B cell (primary cell): ENCODE measurements around the gene CIITA. TPM values are rescaled to one million over a fixed set of nuclear protein-coding genes. Genes with fewer than 3 reads are reported as not detected.
A peak's percentile ranks its signal among the peaks of the same experiment; 100 is the strongest.

ENCODE experiments used
- ATAC-seq: fragments of 200-7000 bp; cut with Tn5 transposase; one replicate; pipeline ENCODE4 v1.10.0; 2021; ENCODE audit warnings: low read depth, mild to moderate bottlenecking, moderate number of reproducible peaks, moderate library complexity
- CTCF ChIA-PET: fragments of 350-600 bp; sonication (Branson Sonifier 250); formaldehyde crosslinking; loops from one replicate; lab custom pipeline; 2021; ENCODE audit warnings: antibody characterized with exemption, inconsistent platforms; lab: Charles Lee
- POLR2A ChIA-PET: fragments of 350-600 bp; sonication (Branson Sonifier 250); formaldehyde crosslinking; loops from one replicate; lab custom pipeline; 2021; ENCODE audit warnings: antibody characterized with exemption; lab: Charles Lee
- DNase-seq: peaks from one replicate; pipeline ENCODE4 v3.0.0; 2013
- H2AFZ ChIP-seq: 2 replicates; pipeline ENCODE4 v1.6.1; 2012; ENCODE audit warnings: mild to moderate bottlenecking, low read depth, low read length; ENCODE audit not compliant: insufficient read depth, poor library complexity, severe bottlenecking
- H3K27ac ChIP-seq, 2 donors: 1 replicate in 1 of 2; 2 replicates in 1 of 2; pipeline ENCODE4 v1.5.1; 2012 to 2013; ENCODE audit warnings: low read length in 2 of 2, mild to moderate bottlenecking in 2 of 2, moderate library complexity in 1 of 2
- H3K27me3 ChIP-seq, 4 experiments: fragments of 200-600 bp in 1 of 4; sonication (generic) in 1 of 4; replicated peaks in 1 of 4; 1 replicate in 2 of 4; 2 replicates in 2 of 4; pipeline versions ENCODE4 v1.6.1 to v1.7.0; 2013 to 2016; ENCODE audit warnings: low read length in 3 of 4, mild to moderate bottlenecking in 2 of 4, mixed read lengths in 1 of 4, moderate library complexity in 1 of 4; ENCODE audit not compliant: insufficient read depth in 4 of 4, control insufficient read depth in 3 of 4; ENCODE audit errors: control extremely low read depth in 1 of 4
- H3K36me3 ChIP-seq, 2 experiments: replicated peaks in 1 of 2; 1 replicate in 1 of 2; 2 replicates in 1 of 2; pipeline versions ENCODE4 v1.6.1 to v1.7.1; 2013; ENCODE audit warnings: low read length in 1 of 2; ENCODE audit not compliant: insufficient read depth in 2 of 2, control insufficient read depth in 1 of 2; ENCODE audit errors: control extremely low read depth in 1 of 2, extremely low read depth in 1 of 2
- H3K4me1 ChIP-seq, 2 donors: fragments of 200-600 bp in 1 of 2; sonication (generic) in 1 of 2; 1 replicate in 1 of 2; 2 replicates in 1 of 2; pipeline versions ENCODE4 v1.5.1 to v1.6.1; 2013 to 2017; ENCODE audit warnings: low read length in 2 of 2; ENCODE audit not compliant: control insufficient read depth in 2 of 2, insufficient read depth in 2 of 2
- H3K4me2 ChIP-seq: replicated peaks from 2 replicates; pipeline ENCODE3; 2012; ENCODE audit warnings: mild to moderate bottlenecking, low read depth, low read length; ENCODE audit not compliant: poor library complexity, severe bottlenecking
- H3K4me3 ChIP-seq, 5 experiments: fragments of 200-600 bp in 1 of 5; sonication (generic) in 1 of 5; 1 replicate in 3 of 5; 2 replicates in 2 of 5; pipeline versions ENCODE4 v1.5.1 to v1.7.0; 2011 to 2016; ENCODE audit warnings: low read length in 4 of 5, mild to moderate bottlenecking in 4 of 5, low read depth in 2 of 5, control low read depth in 1 of 5, moderate library complexity in 1 of 5; ENCODE audit not compliant: insufficient read depth in 1 of 5; ENCODE audit errors: control extremely low read depth in 1 of 5, extremely low read depth in 1 of 5
- H3K79me2 ChIP-seq: fragments of 200-600 bp; sonication (generic); one replicate; pipeline ENCODE4 v1.6.0; 2016; ENCODE audit warnings: low read length; ENCODE audit not compliant: control insufficient read depth, insufficient read depth
- H3K9ac ChIP-seq: fragments of 200-600 bp; sonication (generic); 2 replicates; pipeline ENCODE4 v1.6.1; 2017; ENCODE audit warnings: mild to moderate bottlenecking, low read length, moderate library complexity
- H3K9me3 ChIP-seq, 3 donors: one replicate each; pipeline versions ENCODE4 v1.6.1 to v1.7.1; 2013; ENCODE audit warnings: low read length in 2 of 3; ENCODE audit not compliant: control insufficient read depth in 2 of 3, insufficient read depth in 1 of 3; ENCODE audit errors: control extremely low read depth in 1 of 3
- H4K20me1 ChIP-seq: 2 replicates; pipeline ENCODE4 v1.6.0; 2012; ENCODE audit warnings: mild to moderate bottlenecking, low read length; ENCODE audit not compliant: insufficient read depth, control insufficient read depth, poor library complexity, severe bottlenecking
- H3K27ac Mint-ChIP-seq: one replicate; pipeline ENCODE4 v1.8.0; 2021; ENCODE audit warnings: mixed read lengths
- H3K27me3 Mint-ChIP-seq: one replicate; pipeline ENCODE4 v1.8.0; 2021; ENCODE audit warnings: mixed read lengths
- H3K4me1 Mint-ChIP-seq: one replicate; pipeline ENCODE4 v1.8.0; 2021; ENCODE audit warnings: mixed read lengths
- H3K4me3 Mint-ChIP-seq: one replicate; pipeline ENCODE4 v1.8.0; 2021; ENCODE audit warnings: mixed read lengths
- H3K9me3 Mint-ChIP-seq: one replicate; pipeline ENCODE4 v1.8.0; 2022; ENCODE audit warnings: mixed read lengths; ENCODE audit not compliant: insufficient read depth
- CTCF ChIP-seq: fragments of 200-600 bp; IDR thresholded peaks from one replicate; pipeline ENCODE4 v1.8.0; 2022; ENCODE audit warnings: antibody characterized with exemption, mild to moderate bottlenecking
- EZH2 ChIP-seq: IDR thresholded peaks from 2 replicates; pipeline ENCODE4 v1.6.1; 2012; ENCODE audit warnings: borderline replicate concordance, low read depth, mild to moderate bottlenecking, moderate library complexity, low read length; ENCODE audit not compliant: insufficient read depth, poor library complexity, severe bottlenecking
- WGBS: methylation state at CpG from one replicate; pipeline ENCODE4 v1.1.5; 2013; ENCODE audit warnings: missing lambda C conversion rate; ENCODE audit not compliant: insufficient coverage; 5-methylcytosine and 5-hydroxymethylcytosine counted together
- intact Hi-C: fragments of 100-400 bp; cut with micrococcal nuclease; formaldehyde crosslinking; loops from one replicate; pipeline ENCODE4 v1.10.0; 2022
- polyA plus RNA-seq: library from polyadenylated mRNA; depleted of rRNA; stranded (reverse); fragments of >200 nt; gene quantifications from 2 replicates; pipeline ENCODE4 v1.2.3, GENCODE V29; 2012
- total RNA-seq, 2 donors: library from RNA; stranded (reverse); fragments of 120-200 nt in 1 of 2; gene quantifications; 1 replicate in 1 of 2; 2 replicates in 1 of 2; pipeline versions ENCODE4 v1.2.3 to v1.2.4, GENCODE V29; 2013 to 2022

Gene CIITA
- total and polyA plus RNA-seq, 2 donors (not counting 1 experiment from before 2014, with no cell fraction given): 632 to 719 TPM

DNA sequence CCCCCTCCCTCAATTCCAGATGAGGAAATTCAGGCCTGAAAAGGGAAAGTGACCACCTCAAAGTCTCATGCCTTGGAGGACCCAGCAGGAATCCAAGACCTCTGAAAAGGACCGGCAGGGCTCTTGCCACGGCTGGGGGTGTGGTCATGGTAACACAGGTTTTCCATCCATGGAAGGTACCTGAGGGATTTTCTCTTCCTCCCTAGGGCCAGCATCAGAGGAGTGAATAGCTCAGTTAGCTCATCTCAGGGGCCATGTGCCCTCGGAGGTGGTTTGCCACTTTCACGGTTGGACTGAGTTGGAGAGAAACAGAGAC lies 1.3 kb downstream of the CIITA start:
- peak overlapping the region; percentile 77 to 97 (median 91) for H3K4me3 ChIP-seq
- peak overlapping the region; percentile 86 for H3K9ac ChIP-seq
- no peaks in the 10 kb centered on the region for H3K27me3 Mint-ChIP-seq
- H4K20me1 ChIP-seq: peaks cover 62% of the 10 kb centered on the region
- 0% methylated on average over 4 of the region's 4 CpGs for WGBS
- peak overlapping the region; percentile 72 to 86 for H3K27ac ChIP-seq
- H3K4me3 Mint-ChIP-seq: peak overlapping the region; percentile 100
- peaks cover 63% of the 10 kb centered on the region for H3K4me1 Mint-ChIP-seq
- H3K36me3 ChIP-seq: peaks cover 0 to 53% of the 10 kb centered on the region in 2 experiments
- peak overlapping the region; percentile 92 for H3K4me2 ChIP-seq
- peaks cover 59 to 74% of the 10 kb centered on the region in 2 donors for H3K4me1 ChIP-seq
- no peak for TF ChIP-seq EZH2
- no peak for TF ChIP-seq CTCF
- intact Hi-C loops: loop anchor here (1.0 to 10.0 kb wide), 3 partner anchors 9 to 1986 kb away; no protein-coding TSS in a partner anchor
- no peaks in the 10 kb centered on the region for H3K9me3 Mint-ChIP-seq
- peak overlapping the region; percentile 92 for H3K27ac Mint-ChIP-seq
- ChIA-PET CTCF (interaction anchor here (0.6 to 5.8 kb wide), 21 partner anchors 8 to 364 kb away, joined by 3 to 120 read pairs (median 11); partner anchors contain the start of genes DEXI and NUBP1), POLR2A (interaction anchor here (0.5 to 6.3 kb wide), 16 partner anchors 10 to 363 kb away, joined by 3 to 122 read pairs (median 10); partner anchors contain the start of gene NUBP1)
- peak; percentile 24 for ATAC-seq
- H3K79me2 ChIP-seq: peaks cover 97% of the 10 kb centered on the region
- no peak overlapping the region for H2AFZ ChIP-seq
- no peaks in the 10 kb centered on the region for H3K27me3 ChIP-seq
- DNase-seq: no peak
- no peaks in the 10 kb centered on the region for H3K9me3 ChIP-seq
